Large intestine (tissue), 3 donors: ENCODE measurements around the gene NHERF2. TPM values are rescaled to one million over a fixed set of nuclear protein-coding genes. Genes with fewer than 3 reads are reported as not detected.
A peak's percentile ranks its signal among the peaks of the same experiment; 100 is the strongest.

Experiments
- DNase-seq, 2 donors: peaks; one replicate each; pipeline versions ENCODE4 v3.0.0 to v3.0.0-alpha.2; 2013
- H3K27ac ChIP-seq: one replicate; pipeline ENCODE4 v1.5.1; 2013; ENCODE audit warnings: low read length
- H3K27me3 ChIP-seq: 2 replicates; pipeline ENCODE4 v1.6.1; 2013; ENCODE audit warnings: low read length; ENCODE audit not compliant: control insufficient read depth, insufficient read depth
- H3K36me3 ChIP-seq: 2 replicates; pipeline ENCODE4 v1.6.1; 2013; ENCODE audit warnings: low read length; ENCODE audit not compliant: control insufficient read depth, insufficient read depth
- H3K4me1 ChIP-seq: one replicate; pipeline ENCODE4 v1.6.1; 2013; ENCODE audit warnings: low read length; ENCODE audit not compliant: control insufficient read depth, insufficient read depth
- H3K4me3 ChIP-seq: one replicate; pipeline ENCODE4 v1.5.1; 2013; ENCODE audit warnings: low read length
- H3K9me3 ChIP-seq: one replicate; pipeline ENCODE4 v1.6.1; 2013; ENCODE audit warnings: mild to moderate bottlenecking, low read depth, low read length, moderate library complexity; ENCODE audit not compliant: control insufficient read depth
- WGBS: methylation state at CpG from one replicate; pipeline ENCODE4 v1.1.5; 2013; ENCODE audit warnings: low lambda C conversion rate; ENCODE audit not compliant: insufficient coverage; 5-methylcytosine and 5-hydroxymethylcytosine counted together
- polyA plus RNA-seq: library from polyadenylated mRNA; unstranded; fragments of 120-200 nt; gene quantifications from one replicate; pipeline ENCODE4 v1.2.1, GENCODE V29; 2013

Gene NHERF2
- polyA plus RNA-seq, 1 donor: 32.3 TPM

- no CpG with 5 or more reads among the region's 11 CpGs for WGBS
- Histone ChIP-seq H3K4me3 (no peak overlapping the region), H3K27me3 (no peaks in the 10 kb centered on the region), H3K27ac (no peak overlapping the region), H3K9me3 (peaks cover under 1% of the 10 kb centered on the region), H3K4me1 (peaks cover 29% of the 10 kb centered on the region), H3K36me3 (peaks cover 20% of the 10 kb centered on the region)
- DNase-seq: no peak
These were observed 16.4 kb downstream of the NHERF2 start for GRCh38 chr16:2042986-2043666.

- no peaks in the 10 kb centered on the region for H3K27me3 ChIP-seq
- H3K27ac ChIP-seq: no peak overlapping the region
- no peak for DNase-seq
- WGBS: no CpG with 5 or more reads among the region's 26 CpGs
- no peak overlapping the region for H3K4me3 ChIP-seq
- peaks cover 18% of the 10 kb centered on the region for H3K36me3 ChIP-seq
- no peaks in the 10 kb centered on the region for H3K9me3 ChIP-seq
- peaks cover 31% of the 10 kb centered on the region for H3K4me1 ChIP-seq
These were observed 17.2 kb downstream of the NHERF2 start for GRCh38 chr16:2043667-2044451.

- no CpG with 5 or more reads among the region's 22 CpGs for WGBS
- Histone ChIP-seq H3K27ac (no peak overlapping the region), H3K9me3 (no peaks in the 10 kb centered on the region), H3K4me1 (peaks cover 25% of the 10 kb centered on the region), H3K36me3 (peaks cover 18% of the 10 kb centered on the region), H3K27me3 (no peaks in the 10 kb centered on the region), H3K4me3 (no peak overlapping the region)
- DNase-seq: no peak
These were observed 17.8 kb downstream of the NHERF2 start for GRCh38 chr16:2044541-2044940.

- Histone ChIP-seq H3K4me3 (no peak overlapping the region), H3K27ac (no peak overlapping the region), H3K9me3 (no peaks in the 10 kb centered on the region), H3K36me3 (peaks cover 26% of the 10 kb centered on the region), H3K4me1 (peaks cover 15% of the 10 kb centered on the region), H3K27me3 (no peaks in the 10 kb centered on the region)
- no peak for DNase-seq
- WGBS: no CpG with 5 or more reads among the region's 21 CpGs
These were observed 19.5 kb downstream of the NHERF2 start for GRCh38 chr16:2045965-2046892.

- Histone ChIP-seq H3K9me3 (no peaks in the 10 kb centered on the region), H3K27ac (peak overlapping the region; percentile 51), H3K4me3 (peak overlapping the region; percentile 75), H3K4me1 (peaks cover 13% of the 10 kb centered on the region), H3K36me3 (peaks cover 31% of the 10 kb centered on the region), H3K27me3 (no peaks in the 10 kb centered on the region)
- no CpG with 5 or more reads among the region's 8 CpGs for WGBS
- no peak for DNase-seq
These were observed 20.2 kb downstream of the NHERF2 start for GRCh38 chr16:2046893-2047329.

GRCh38 chr16:2047330-2048115 lies 20.8 kb downstream of the NHERF2 start, which contains the start of the genes NTHL1 and TSC2:
NTHL1 (minus strand) TSS chr16:2047834; CDS start chr16:2047823, 11 bp downstream.
TSC2 (plus strand) TSS chr16:2047985; CDS start chr16:2048616, 631 bp downstream.
- DNase-seq: peak; percentile 96 to 97
- Histone ChIP-seq H3K36me3 (peaks cover 34% of the 10 kb centered on the region), H3K27ac (peak within 1 kb of the TSS; percentile 51), H3K4me1 (peaks cover 8% of the 10 kb centered on the region), H3K4me3 (peak within 1 kb of the TSS; percentile 85), H3K9me3 (no peaks in the 10 kb centered on the region), H3K27me3 (no peaks in the 10 kb centered on the region)
- WGBS: no CpG with 5 or more reads among the region's 81 CpGs

GRCh38 chr16:2048116-2048543 lies 21.4 kb downstream of the NHERF2 start:
- DNase-seq: no peak
- WGBS: no CpG with 5 or more reads among the region's 30 CpGs
- H3K4me1 ChIP-seq: peaks cover 8% of the 10 kb centered on the region
- H3K9me3 ChIP-seq: no peaks in the 10 kb centered on the region
- H3K27me3 ChIP-seq: no peaks in the 10 kb centered on the region
- H3K27ac ChIP-seq: no peak overlapping the region
- peaks cover 39% of the 10 kb centered on the region for H3K36me3 ChIP-seq
- peak overlapping the region; percentile 85 for H3K4me3 ChIP-seq

- no CpG with 5 or more reads among the region's 21 CpGs for WGBS
- Histone ChIP-seq H3K36me3 (peaks cover 68% of the 10 kb centered on the region), H3K4me3 (no peak overlapping the region), H3K27ac (no peak overlapping the region), H3K9me3 (no peaks in the 10 kb centered on the region), H3K4me1 (peaks cover 3% of the 10 kb centered on the region), H3K27me3 (no peaks in the 10 kb centered on the region)
- no peak for DNase-seq
These were observed 26.5 kb downstream of the NHERF2 start for GRCh38 chr16:2053211-2053610.

- no CpG with 5 or more reads among the region's 17 CpGs for WGBS
- Histone ChIP-seq H3K9me3 (no peaks in the 10 kb centered on the region), H3K27me3 (no peaks in the 10 kb centered on the region), H3K27ac (no peak overlapping the region), H3K4me3 (no peak overlapping the region), H3K36me3 (peaks cover 75% of the 10 kb centered on the region), H3K4me1 (no peaks in the 10 kb centered on the region)
- no peak for DNase-seq
These were observed 27.2 kb downstream of the NHERF2 start for GRCh38 chr16:2053897-2054296.
